HG02623 (cell line): Measurements from ENCODE around the gene HOXA4.

Source experiments
- ATAC-seq: cut with Tn5 transposase; IDR thresholded peaks from one replicate; pipeline ENCODE4 v1.9.1; 2021; ENCODE audit warnings: moderate library complexity; ENCODE audit not compliant: unreplicated experiment

The HOXA4 gene

DNA sequence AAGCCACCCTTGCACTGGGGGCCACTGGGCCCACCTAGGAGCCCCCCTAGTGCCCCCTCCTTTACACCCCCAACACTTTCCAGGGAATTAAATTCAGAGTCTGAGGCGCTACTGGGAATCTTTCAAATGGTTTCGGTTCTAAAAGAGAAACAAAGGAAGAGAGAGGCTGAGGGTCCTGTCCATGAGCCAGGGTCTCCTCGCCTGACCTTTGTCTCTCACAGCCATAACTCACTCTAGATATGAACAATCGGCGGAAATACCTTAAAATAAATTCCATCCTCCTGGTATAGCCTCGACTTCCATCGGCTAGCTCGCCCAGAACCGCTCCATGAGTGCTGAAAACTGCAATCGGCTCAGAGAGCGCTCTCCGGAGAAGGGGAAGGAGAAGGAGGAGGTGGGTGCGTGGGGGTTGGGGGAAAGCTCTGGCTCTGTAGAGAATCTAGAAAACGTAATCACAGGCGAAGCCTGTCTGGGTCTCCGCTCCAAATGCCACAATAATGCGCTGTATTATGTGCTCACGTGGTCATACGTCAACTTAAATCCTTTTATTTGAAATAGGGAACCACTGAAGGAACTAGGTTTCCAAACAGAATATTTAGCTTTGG, 12.6 kb downstream of the HOXA4 start:
- no peak for ATAC-seq

- no peak for ATAC-seq
These were observed 13.3 kb downstream of the HOXA4 start for GRCh38 chr7:27116962-27117886.

GRCh38 chr7:27116031-27116961, 14.3 kb downstream of the HOXA4 start:
- no peak for ATAC-seq

- no peak for ATAC-seq
These were observed 15.1 kb downstream of the HOXA4 start for GRCh38 chr7:27115221-27116026.

GRCh38 chr7:27114881-27115220, 15.7 kb downstream of the HOXA4 start:
- ATAC-seq = no peak

DNA sequence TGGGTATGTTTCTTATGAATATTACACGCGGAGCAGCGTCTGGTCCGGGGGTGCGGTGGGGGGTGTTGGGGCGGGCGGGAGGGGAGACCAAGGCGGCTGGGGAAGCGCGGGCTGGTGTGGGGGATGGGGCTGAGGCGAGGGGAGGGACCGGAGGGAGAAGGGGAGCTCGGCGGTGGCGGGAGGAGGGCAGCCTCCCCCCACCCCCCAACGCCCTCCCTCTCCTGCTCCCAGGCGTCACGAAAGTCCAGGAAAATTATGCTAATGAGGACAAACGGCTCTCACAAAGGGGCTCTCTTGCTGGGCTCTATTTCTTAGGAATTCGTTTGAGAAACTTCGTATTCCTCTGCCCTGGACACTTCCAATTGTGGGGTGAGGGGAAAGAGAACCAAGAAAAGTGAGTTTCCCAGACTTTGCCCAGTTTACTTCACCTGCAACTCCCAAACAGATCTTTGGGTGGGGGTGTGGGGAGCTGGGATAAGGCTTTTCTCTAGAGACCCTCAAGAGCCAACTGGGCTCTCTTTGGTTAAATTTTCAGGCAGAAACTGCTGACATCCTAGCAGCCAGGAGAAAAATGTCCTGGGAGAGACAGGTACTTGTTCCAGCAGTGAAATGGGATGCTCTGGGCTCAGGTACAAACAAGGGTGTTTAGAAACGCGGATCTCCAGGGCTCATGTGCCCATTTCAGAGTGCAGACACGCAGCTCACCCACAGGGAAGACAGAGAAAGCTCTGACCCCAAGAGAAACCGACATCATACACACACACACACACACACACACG, 16.4 kb downstream of the HOXA4 start:
- ATAC-seq = no peak

DNA sequence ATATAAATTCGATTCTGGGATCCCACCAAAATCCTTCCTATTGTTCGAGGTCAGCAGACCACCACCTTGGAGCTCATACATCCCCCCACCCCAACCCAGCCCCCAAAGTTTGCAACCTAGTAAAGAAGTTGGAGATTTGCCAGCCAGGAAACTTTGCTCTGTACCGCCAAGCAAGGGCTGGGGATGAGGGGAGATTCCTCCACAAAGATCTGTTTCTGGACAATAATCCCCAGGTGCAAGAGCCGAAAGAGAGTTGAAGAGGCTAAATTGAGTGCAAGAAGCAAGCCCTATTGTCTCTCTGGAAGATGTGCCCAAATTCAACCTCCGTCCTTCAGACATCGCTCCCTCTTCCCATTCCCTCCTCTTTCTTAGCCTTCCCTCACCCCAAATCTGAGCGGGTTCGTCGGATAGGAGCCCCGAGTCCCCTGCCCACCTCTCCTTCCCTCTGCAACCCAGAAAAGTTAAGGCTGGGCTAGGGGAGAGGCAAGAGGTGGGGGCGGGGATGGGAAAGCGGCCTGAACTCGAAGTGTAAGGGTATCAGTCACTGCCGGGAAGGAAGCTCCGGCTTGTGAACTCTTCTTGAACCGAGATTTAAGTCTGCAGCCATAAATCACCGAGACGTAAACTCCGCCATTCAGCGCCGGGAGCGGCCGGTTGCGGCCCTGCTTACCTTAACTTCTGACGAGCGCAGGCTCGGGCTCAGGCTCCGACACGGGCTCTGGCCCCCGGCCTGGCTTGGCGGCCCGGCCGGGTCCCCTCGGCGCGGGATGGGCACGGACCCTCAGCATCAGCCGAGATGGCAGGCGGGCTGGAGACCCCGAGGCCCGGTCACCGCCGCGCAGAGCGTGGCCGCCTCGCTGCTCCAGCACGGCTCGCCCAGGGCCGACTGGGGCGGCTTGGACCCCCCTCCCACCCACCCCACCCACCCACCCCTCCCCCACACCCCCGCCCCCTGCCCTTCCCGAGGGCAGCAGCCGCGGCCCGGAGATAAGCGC, 17.3 kb downstream of the HOXA4 start:
- no peak for ATAC-seq

DNA sequence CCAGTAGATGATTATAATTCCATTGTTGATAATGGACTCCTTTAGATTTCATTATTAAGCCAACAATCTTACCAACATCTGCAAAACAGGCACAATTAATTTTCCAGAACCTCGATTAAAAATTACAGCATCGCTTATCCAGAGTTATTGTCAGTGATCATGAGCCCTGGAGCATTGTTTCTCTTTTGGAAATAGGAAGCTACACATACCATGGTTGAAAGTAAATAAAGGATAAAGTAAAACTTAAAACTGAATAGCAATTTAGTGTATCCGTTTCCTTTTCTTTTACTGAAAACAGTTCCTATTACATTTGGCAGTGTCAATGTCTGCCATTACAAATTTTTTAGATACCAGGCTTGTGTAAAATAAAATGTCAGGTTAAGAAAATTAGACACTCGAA, 18.2 kb downstream of the HOXA4 start:
- ATAC-seq = no peak

DNA sequence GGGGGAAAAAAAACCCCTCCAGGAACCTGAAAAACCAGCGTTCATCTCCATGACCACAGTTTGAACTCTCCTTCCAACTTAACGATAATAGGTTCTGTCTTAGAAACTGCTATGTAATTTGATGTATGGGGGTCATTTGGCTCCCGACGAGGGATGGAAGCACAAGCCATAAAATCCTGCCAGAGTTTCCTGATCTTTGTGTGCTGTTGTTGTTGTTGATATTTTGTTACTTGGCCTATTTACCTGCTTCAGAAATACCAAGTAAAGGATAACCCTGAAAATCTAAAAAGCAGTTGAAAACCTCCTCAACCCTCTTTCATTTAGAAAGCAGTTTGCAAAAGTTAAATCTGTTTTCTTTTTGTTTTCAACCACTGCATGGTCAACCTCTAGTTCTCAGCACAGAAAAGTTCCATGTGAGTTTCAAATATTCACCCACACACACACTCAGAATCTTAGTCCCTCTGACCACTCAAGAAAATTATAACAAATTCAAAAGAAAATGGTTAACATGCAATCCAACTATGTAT, 18.7 kb downstream of the HOXA4 start:
- ATAC-seq = no peak

- ATAC-seq = no peak
These were observed 19.4 kb downstream of the HOXA4 start for GRCh38 chr7:27111042-27111750.

- no peak for ATAC-seq
These were observed 20.1 kb downstream of the HOXA4 start for GRCh38 chr7:27110186-27111031.

GRCh38 chr7:27109466-27110185, 20.9 kb downstream of the HOXA4 start:
- ATAC-seq = no peak

DNA sequence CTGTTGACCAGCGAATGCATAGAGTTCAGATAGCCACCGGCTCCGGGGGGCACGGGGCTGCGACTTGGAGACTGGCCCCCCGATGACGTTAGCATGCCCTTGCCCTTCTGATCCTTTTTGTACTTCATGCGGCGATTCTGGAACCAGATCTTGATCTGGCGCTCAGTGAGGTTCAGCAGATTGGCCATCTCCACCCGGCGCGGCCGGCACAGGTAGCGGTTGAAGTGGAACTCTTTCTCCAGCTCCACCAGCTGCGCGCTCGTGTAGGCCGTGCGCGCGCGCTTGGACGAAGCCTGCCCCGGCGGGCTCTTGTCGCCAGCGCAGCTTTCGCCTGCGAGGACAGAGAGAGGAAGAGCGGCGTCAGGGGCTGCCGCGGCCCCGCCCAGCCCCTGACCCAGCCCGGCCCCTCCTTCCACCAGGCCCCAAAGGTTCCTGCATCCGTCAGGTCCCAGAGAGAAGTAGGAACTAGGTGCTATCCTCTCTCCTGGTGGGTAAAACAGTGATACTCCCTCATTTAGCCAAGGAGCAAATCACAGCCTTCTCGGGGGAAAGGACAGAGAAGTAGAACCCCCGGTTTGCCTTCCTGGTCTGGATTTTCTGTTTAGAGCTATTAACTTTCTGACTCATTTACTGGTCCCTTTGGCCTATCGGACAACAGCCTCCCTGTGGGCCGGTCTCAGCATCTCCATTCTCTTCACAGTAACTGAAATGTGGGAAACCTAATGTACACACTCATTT, 22.0 kb downstream of the HOXA4 start:
- no peak for ATAC-seq

DNA sequence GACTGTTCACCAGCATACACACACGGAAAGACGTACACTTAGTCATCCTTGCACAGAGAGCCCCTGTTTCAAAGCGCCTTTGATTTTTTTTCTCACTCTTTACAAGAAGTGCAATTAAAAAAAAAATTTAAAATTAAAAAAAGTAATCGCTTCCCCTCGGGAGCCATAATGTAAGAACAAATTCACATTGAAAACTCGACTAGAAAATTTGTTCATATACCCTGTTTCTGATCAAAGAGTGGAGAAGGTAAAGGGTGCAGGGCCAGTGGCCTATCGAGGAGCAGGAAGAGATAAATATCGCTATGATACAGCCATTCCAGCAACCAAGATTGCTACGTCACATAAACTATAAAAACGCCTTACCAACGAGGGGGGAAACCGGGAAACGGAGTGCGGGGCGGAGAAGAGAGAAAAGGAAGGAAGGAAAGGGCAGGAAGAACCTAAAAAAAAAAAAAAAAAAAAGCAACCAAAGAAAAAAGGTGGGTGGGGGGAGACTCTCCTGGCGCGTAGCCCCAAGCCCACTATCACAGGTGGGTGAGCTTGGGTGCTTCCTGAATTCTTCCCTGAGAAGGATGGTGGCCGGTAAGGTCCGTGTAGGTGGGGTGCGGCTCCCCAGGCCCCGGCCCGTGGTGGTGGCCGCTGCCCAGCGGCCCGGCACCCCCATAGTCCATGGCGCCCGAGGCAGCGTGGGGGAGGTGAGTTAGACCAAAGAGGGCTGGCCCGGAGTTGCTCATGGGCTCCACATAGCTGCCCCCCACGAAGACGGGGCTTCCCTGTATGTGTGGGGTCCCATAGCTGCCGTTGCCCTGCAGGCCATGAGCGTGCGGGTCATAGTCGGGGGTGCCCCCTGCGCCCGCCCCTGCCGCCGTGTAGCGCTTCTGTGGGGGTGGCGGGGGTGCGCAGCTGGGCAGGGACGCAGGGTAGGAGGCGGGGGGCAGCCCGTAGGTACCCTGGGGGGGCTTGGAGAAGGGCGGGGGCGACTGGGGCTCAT, 22.9 kb downstream of the HOXA4 start:
- ATAC-seq = no peak
